A549 (cell line): ENCODE results near the gene ATL2. TPM values are rescaled to one million over a fixed set of nuclear protein-coding genes. Genes with fewer than 3 reads are reported as not detected.

Experiments used
- ATAC-seq, 2 experiments: fragments of 200-7000 bp in 1 of 2; fragments of >200 bp in 1 of 2; cut with Nextera tagmentation in 1 of 2; cut with Tn5 transposase in 1 of 2; 3 replicates each; pipeline versions ENCODE4 v1.8.0 to v1.9.1; 2018 to 2020; ENCODE audit warnings: mild to moderate bottlenecking in 1 of 2, moderate library complexity in 1 of 2
- CTCF ChIA-PET: fragments of 300-600 bp; sonication (Branson Sonifier 250); formaldehyde crosslinking; extraction: SDS; loops from one replicate; lab custom pipeline; 2021; ENCODE audit warnings: antibody characterized with exemption, inconsistent platforms; lab: Yijun Ruan, JAX
- POLR2A ChIA-PET: fragments of 350-600 bp; formaldehyde crosslinking; extraction: SDS; loops from one replicate; lab custom pipeline; 2021; ENCODE audit warnings: antibody characterized with exemption, inconsistent platforms; lab: Yijun Ruan, JAX
- DNase-seq, 2 experiments: peaks; one replicate each; pipeline versions ENCODE4 v3.0.0 to v3.0.0-alpha.2; 2011 to 2016; ENCODE audit warnings: low read depth in 1 of 2, low spot score in 1 of 2
- FAIRE-seq: peaks from 2 replicates; lab custom pipeline; 2011; peaks lifted over from hg19 to GRCh38; lab: Jason Lieb, UNC
- H3K27ac ChIP-seq, 2 experiments: fragments of >200 bp; sonication (Bioruptor Twin); formaldehyde crosslinking; 3 replicates each; pipeline ENCODE4 v1.5.1; 2016 to 2017
- H3K4me1 ChIP-seq: fragments of >200 bp; sonication (Bioruptor Twin); formaldehyde crosslinking; 3 replicates; pipeline ENCODE4 v1.6.1; 2016
- H3K4me2 ChIP-seq: fragments of >200 bp; sonication (Bioruptor Twin); formaldehyde crosslinking; 3 replicates; pipeline ENCODE4 v1.6.1; 2016
- H3K4me3 ChIP-seq: fragments of >200 bp; sonication (Bioruptor Twin); formaldehyde crosslinking; 3 replicates; pipeline ENCODE4 v1.5.1; 2016
- H3K9me3 ChIP-seq: fragments of >200 bp; sonication (Bioruptor Twin); formaldehyde crosslinking; 3 replicates; pipeline ENCODE4 v1.6.1; 2016
- BHLHE40 ChIP-seq: IDR thresholded peaks from 2 replicates; pipeline ENCODE4 v1.6.1; 2012; ENCODE audit warnings: low read depth, low read length, inconsistent platforms
- CHD4 ChIP-seq: fragments of 200-600 bp; sonication (generic); IDR thresholded peaks from 2 replicates; pipeline ENCODE4 v1.6.1; 2016; ENCODE audit warnings: antibody characterized with exemption, mild to moderate bottlenecking, borderline replicate concordance
- EHF ChIP-seq: fragments of 250-450 bp; sonication (Bioruptor Pico); IDR thresholded peaks from 2 replicates; pipeline ENCODE4 v1.5.0; 2020; ENCODE audit warnings: mild to moderate bottlenecking
- EP300 ChIP-seq, 2 experiments: fragments of >200 bp; sonication (Bioruptor Twin); formaldehyde crosslinking; IDR thresholded peaks; 2 replicates in 1 of 2; 3 replicates in 1 of 2; pipeline ENCODE4 v1.6.1; 2016 to 2017
- ESRRA ChIP-seq: fragments of 150-350 bp; IDR thresholded peaks from 2 replicates; pipeline ENCODE4 v1.6.1; 2014; ENCODE audit warnings: mild to moderate bottlenecking, low read length, borderline replicate concordance
- FOSB ChIP-seq: fragments of 250-450 bp; sonication (Bioruptor Pico); IDR thresholded peaks from 2 replicates; pipeline ENCODE4 v1.5.0; 2020; ENCODE audit warnings: mild to moderate bottlenecking, moderate library complexity
- FOXS1 ChIP-seq: fragments of 250-450 bp; sonication (Bioruptor Pico); IDR thresholded peaks from 2 replicates; pipeline ENCODE4 v1.5.0; 2020; ENCODE audit warnings: mild to moderate bottlenecking, moderate library complexity
- GATA3 ChIP-seq: IDR thresholded peaks from 2 replicates; pipeline ENCODE4 v1.6.1; 2012; ENCODE audit warnings: borderline replicate concordance
- HOXB5 ChIP-seq: fragments of 250-450 bp; sonication (Bioruptor Pico); IDR thresholded peaks from 2 replicates; pipeline ENCODE4 v1.5.0; 2020; ENCODE audit warnings: mild to moderate bottlenecking, moderate library complexity
- KDM5A ChIP-seq: fragments of 200-600 bp; sonication (generic); IDR thresholded peaks from 2 replicates; pipeline ENCODE4 v1.6.1; 2016; ENCODE audit warnings: antibody characterized with exemption, mild to moderate bottlenecking
- RAD21 ChIP-seq, 2 experiments: fragments of >200 bp in 1 of 2; sonication (Bioruptor Twin) in 1 of 2; formaldehyde crosslinking in 1 of 2; IDR thresholded peaks in 1 of 2; conservative IDR thresholded peaks in 1 of 2; 2 replicates in 1 of 2; 3 replicates in 1 of 2; pipeline ENCODE4 v1.6.1; 2012 to 2018; ENCODE audit warnings: inconsistent platforms in 1 of 2
- SMC3 ChIP-seq: fragments of >200 bp; sonication (Bioruptor Twin); formaldehyde crosslinking; IDR thresholded peaks from 3 replicates; pipeline ENCODE4 v1.6.1; 2018; ENCODE audit warnings: inconsistent platforms
- SREBF2 ChIP-seq: fragments of 450-650 bp; IDR thresholded peaks from 2 replicates; pipeline ENCODE4 v1.6.1; 2014; ENCODE audit warnings: mild to moderate bottlenecking, moderate library complexity
- TP53 ChIP-seq: fragments of 250-450 bp; sonication (Bioruptor Pico); IDR thresholded peaks from 2 replicates; pipeline ENCODE4 v1.5.0; 2021; ENCODE audit warnings: mild to moderate bottlenecking, moderate library complexity
- WGBS: methylation state at CpG from one replicate; pipeline ENCODE4 v1.1.6; 2017; ENCODE audit errors: missing lambda C conversion rate; 5-methylcytosine and 5-hydroxymethylcytosine counted together
- polyA plus RNA-seq, 4 experiments: library from polyadenylated mRNA; depleted of rRNA in 3 of 4; stranded (reverse); fragments of >200 nt; fragmentation: RNase III in 1 of 4; extraction: RNeasy Plus Mini Kit Qiagen cat#74134 plus additional on column Dnase treatment in 1 of 4; gene quantifications; 2 replicates in 3 of 4; 3 replicates in 1 of 4; pipeline ENCODE4 v1.2.3, GENCODE V29; 2011 to 2017
- TF ChIP-seq, protein P1 (sequence below): fragments of 250-450 bp; sonication (Bioruptor Pico); IDR thresholded peaks from 2 replicates; pipeline ENCODE4 v1.5.0; 2020; ENCODE audit warnings: low read depth, mild to moderate bottlenecking, moderate library complexity
- TF ChIP-seq, protein P2 (sequence below): fragments of 250-450 bp; sonication (Bioruptor Pico); IDR thresholded peaks from 2 replicates; pipeline ENCODE4 v1.5.0; 2021; ENCODE audit warnings: mild to moderate bottlenecking, moderate library complexity, borderline replicate concordance
- TF ChIP-seq, protein P3 (sequence below): fragments of 450-650 bp; IDR thresholded peaks from 2 replicates; pipeline ENCODE4 v1.6.1; 2014; ENCODE audit warnings: antibody characterized with exemption
- TF ChIP-seq, protein P4 (sequence below): IDR thresholded peaks from 2 replicates; pipeline ENCODE4 v1.6.1; 2012

Gene ATL2
- polyA plus RNA-seq, 2 of the 4 experiments (the other 2 are of a cell fraction), result 77.6 to 85.3 TPM

- 61% methylated on average over 4 of the region's 4 CpGs for WGBS
- Histone ChIP-seq H3K9me3 (no peaks in the 10 kb centered on the region), H3K4me2 (no peak overlapping the region), H3K4me1 (no peaks in the 10 kb centered on the region), H3K27ac (no peak overlapping the region), H3K4me3 (no peak overlapping the region)
- DNase-seq, result no peak
- no peak for FAIRE-seq
- POLR2A ChIA-PET, result no interaction called here
- CTCF ChIA-PET, result interaction anchor here (1.1 to 6.0 kb wide), 10 partner anchors 8 to 387 kb away, joined by 3 to 32 read pairs (median 4); partner anchors contain the start of gene CYP1B1
- no peak for TF ChIP-seq SMC3
- TF ChIP-seq EHF, result no peak
- no peak for TF ChIP-seq FOXS1 (CRISPR knock-in tag)
- TF ChIP-seq, all 56 proteins: peak for 0
- ATAC-seq, result no peak
Observed at GRCh38 chr2:38264396-38265221, 112.5 kb downstream of the ATL2 start.

- no peak for ATAC-seq
- Histone ChIP-seq H3K4me2 (no peak overlapping the region), H3K4me1 (no peaks in the 10 kb centered on the region), H3K27ac (no peak overlapping the region), H3K9me3 (no peaks in the 10 kb centered on the region), H3K4me3 (no peak overlapping the region)
- TF ChIP-seq ESRRA (no peak), TP53 (no peak), KDM5A (no peak), EP300 (IDR thresholded peaks at IDR 0.05) (no peak)
- TF ChIP-seq, protein P1, sequence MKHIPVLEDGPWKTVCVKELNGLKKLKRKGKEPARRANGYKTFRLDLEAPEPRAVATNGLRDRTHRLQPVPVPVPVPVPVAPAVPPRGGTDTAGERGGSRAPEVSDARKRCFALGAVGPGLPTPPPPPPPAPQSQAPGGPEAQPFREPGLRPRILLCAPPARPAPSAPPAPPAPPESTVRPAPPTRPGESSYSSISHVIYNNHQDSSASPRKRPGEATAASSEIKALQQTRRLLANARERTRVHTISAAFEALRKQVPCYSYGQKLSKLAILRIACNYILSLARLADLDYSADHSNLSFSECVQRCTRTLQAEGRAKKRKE (CRISPR knock-in tag), result no peak
- 51% methylated on average over 6 of the region's 6 CpGs for WGBS
- CTCF ChIA-PET, result interaction anchor here (1.2 to 6.0 kb wide), 7 partner anchors 13 to 374 kb away, joined by 3 to 32 read pairs (median 5); partner anchors contain the start of gene CYP1B1
- DNase-seq, result no peak
- POLR2A ChIA-PET, result interaction anchor here (0.6 kb wide), 1 partner anchor 139 kb away, joined by 5 read pairs; no protein-coding TSS in a partner anchor
- no peak for FAIRE-seq
Observed at GRCh38 chr2:38263293-38263692, 113.8 kb downstream of the ATL2 start.

- no peak for TF ChIP-seq GATA3
- TF ChIP-seq, protein P2, sequence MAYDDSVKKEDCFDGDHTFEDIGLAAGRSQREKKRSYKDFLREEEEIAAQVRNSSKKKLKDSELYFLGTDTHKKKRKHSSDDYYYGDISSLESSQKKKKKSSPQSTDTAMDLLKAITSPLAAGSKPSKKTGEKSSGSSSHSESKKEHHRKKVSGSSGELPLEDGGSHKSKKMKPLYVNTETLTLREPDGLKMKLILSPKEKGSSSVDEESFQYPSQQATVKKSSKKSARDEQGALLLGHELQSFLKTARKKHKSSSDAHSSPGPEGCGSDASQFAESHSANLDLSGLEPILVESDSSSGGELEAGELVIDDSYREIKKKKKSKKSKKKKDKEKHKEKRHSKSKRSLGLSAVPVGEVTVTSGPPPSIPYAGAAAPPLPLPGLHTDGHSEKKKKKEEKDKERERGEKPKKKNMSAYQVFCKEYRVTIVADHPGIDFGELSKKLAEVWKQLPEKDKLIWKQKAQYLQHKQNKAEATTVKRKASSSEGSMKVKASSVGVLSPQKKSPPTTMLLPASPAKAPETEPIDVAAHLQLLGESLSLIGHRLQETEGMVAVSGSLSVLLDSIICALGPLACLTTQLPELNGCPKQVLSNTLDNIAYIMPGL, result no peak
- TF ChIP-seq, protein P3, sequence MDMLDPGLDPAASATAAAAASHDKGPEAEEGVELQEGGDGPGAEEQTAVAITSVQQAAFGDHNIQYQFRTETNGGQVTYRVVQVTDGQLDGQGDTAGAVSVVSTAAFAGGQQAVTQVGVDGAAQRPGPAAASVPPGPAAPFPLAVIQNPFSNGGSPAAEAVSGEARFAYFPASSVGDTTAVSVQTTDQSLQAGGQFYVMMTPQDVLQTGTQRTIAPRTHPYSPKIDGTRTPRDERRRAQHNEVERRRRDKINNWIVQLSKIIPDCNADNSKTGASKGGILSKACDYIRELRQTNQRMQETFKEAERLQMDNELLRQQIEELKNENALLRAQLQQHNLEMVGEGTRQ, result no peak
- TF ChIP-seq ESRRA, result no peak
- no peak for TF ChIP-seq BHLHE40
- no peak for TF ChIP-seq HOXB5 (CRISPR knock-in tag)
- TF ChIP-seq, protein P4, sequence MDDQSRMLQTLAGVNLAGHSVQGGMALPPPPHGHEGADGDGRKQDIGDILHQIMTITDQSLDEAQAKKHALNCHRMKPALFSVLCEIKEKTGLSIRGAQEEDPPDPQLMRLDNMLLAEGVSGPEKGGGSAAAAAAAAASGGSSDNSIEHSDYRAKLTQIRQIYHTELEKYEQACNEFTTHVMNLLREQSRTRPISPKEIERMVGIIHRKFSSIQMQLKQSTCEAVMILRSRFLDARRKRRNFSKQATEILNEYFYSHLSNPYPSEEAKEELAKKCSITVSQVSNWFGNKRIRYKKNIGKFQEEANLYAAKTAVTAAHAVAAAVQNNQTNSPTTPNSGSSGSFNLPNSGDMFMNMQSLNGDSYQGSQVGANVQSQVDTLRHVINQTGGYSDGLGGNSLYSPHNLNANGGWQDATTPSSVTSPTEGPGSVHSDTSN, result no peak
- no peak for TF ChIP-seq EP300 (IDR thresholded peaks at IDR 0.05)
- TF ChIP-seq SREBF2, result no peak
- TF ChIP-seq CHD4, result no peak
- no peak for TF ChIP-seq FOSB
- TF ChIP-seq RAD21 (conservative IDR thresholded peaks at IDR 0.05 in 1 of 2, IDR thresholded peaks at IDR 0.05 in 1 of 2), result no peak
- Histone ChIP-seq H3K9me3 (no peaks in the 10 kb centered on the region), H3K4me2 (no peak overlapping the region), H3K4me1 (no peaks in the 10 kb centered on the region), H3K27ac (no peak overlapping the region), H3K4me3 (no peak overlapping the region)
- no peak for DNase-seq
- POLR2A ChIA-PET, result interaction anchor here (0.6 kb wide), 1 partner anchor 138 kb away, joined by 5 read pairs; no protein-coding TSS in a partner anchor
- FAIRE-seq, result no peak
- CTCF ChIA-PET, result interaction anchor here (1.4 to 6.0 kb wide), 3 partner anchors 14 to 20 kb away, joined by 3 to 32 read pairs (median 10); no protein-coding TSS in a partner anchor
- no peak for ATAC-seq
- WGBS, result 74% methylated on average over 14 of the region's 14 CpGs
Observed at GRCh38 chr2:38262069-38262871, 114.8 kb downstream of the ATL2 start.
